GM12891 (cell line): ENCODE results near the gene FHIT.

Experiments
- POLR2A ChIP-seq: IDR thresholded peaks from 2 replicates; pipeline ENCODE4 v1.6.1; 2011; ENCODE audit warnings: low read depth, low read length, control low read depth
- SPI1 ChIP-seq: IDR thresholded peaks from 2 replicates; pipeline ENCODE4 v1.6.1; 2011; ENCODE audit warnings: low read depth, low read length, control low read depth
- TAF1 ChIP-seq: IDR thresholded peaks from 2 replicates; pipeline ENCODE4 v1.6.1; 2011; ENCODE audit warnings: low read depth, low read length, control low read depth

DNA sequence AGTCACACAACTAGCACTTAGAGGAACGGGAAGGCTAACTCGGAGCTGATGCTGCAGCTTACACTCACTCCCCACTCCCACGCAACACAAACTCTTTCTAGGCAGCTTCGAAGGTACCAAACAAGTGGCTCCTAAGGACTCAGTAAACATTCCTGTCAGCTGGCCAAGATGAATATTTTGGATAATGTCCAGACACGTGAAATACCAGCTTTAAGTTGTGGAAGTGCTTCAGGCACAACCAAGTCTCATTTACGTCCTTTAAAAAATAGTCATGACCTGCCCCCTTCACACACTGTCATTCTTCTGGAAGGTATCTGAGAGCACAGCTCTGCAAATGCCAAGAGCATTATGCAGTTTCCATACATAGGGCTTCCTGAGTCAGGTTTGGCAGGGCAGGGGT is 1195.5 kb downstream of the FHIT start:
- TF ChIP-seq TAF1 (no peak), SPI1 (no peak), POLR2A (no peak)
